Liver (tissue), 9 donors: ENCODE measurements around the gene LDLRAD4. TPM values are rescaled to one million over a fixed set of nuclear protein-coding genes. Genes with fewer than 3 reads are reported as not detected.
"Not testable (repeated sequence)": the region's sequence is repeated elsewhere in the genome, so short reads cannot be mapped to it uniquely, and the experiment has no call there.

ENCODE experiments used
- DNase-seq: peaks from one replicate; pipeline ENCODE4 v3.0.0-alpha.2; 2017; ENCODE audit warnings: low spot score
- H3K27ac ChIP-seq, 2 donors: one replicate each; pipeline ENCODE4 v1.7.0; 2013; ENCODE audit warnings: inconsistent platforms in 2 of 2, low read length in 2 of 2, control low read depth in 1 of 2, low read depth in 1 of 2, mild to moderate bottlenecking in 1 of 2
- H3K27me3 ChIP-seq, 4 donors: one replicate each; pipeline versions ENCODE4 v1.6.1 to v1.7.0; 2013; ENCODE audit warnings: low read length in 3 of 4, inconsistent platforms in 1 of 4, mild to moderate bottlenecking in 1 of 4, moderate library complexity in 1 of 4; ENCODE audit not compliant: control insufficient read depth in 4 of 4, insufficient read depth in 4 of 4
- H3K36me3 ChIP-seq, 4 donors: one replicate each; pipeline versions ENCODE4 v1.6.1 to v1.7.0; 2013; ENCODE audit warnings: low read length in 3 of 4, mild to moderate bottlenecking in 3 of 4, low read depth in 1 of 4, moderate library complexity in 1 of 4; ENCODE audit not compliant: control insufficient read depth in 4 of 4, insufficient read depth in 3 of 4
- H3K4me1 ChIP-seq, 4 donors: one replicate each; pipeline versions ENCODE4 v1.6.1 to v1.7.0; 2013; ENCODE audit warnings: low read length in 3 of 4, mild to moderate bottlenecking in 3 of 4, moderate library complexity in 1 of 4; ENCODE audit not compliant: control insufficient read depth in 4 of 4, insufficient read depth in 4 of 4
- H3K4me3 ChIP-seq, 3 donors: one replicate each; pipeline versions ENCODE4 v1.6.1 to v1.7.0; 2013; ENCODE audit warnings: low read length in 3 of 3, control low read depth in 1 of 3, low read depth in 1 of 3, mild to moderate bottlenecking in 1 of 3
- H3K9ac ChIP-seq, 2 donors: one replicate each; pipeline ENCODE4 v1.7.0; 2013; ENCODE audit warnings: low read length in 2 of 2, mild to moderate bottlenecking in 2 of 2, moderate library complexity in 2 of 2, control low read depth in 1 of 2, low read depth in 1 of 2
- H3K9me3 ChIP-seq, 4 donors: one replicate each; pipeline versions ENCODE4 v1.6.1 to v1.7.0; 2013; ENCODE audit warnings: low read length in 3 of 4; ENCODE audit not compliant: control insufficient read depth in 4 of 4
- ATF3 ChIP-seq: IDR thresholded peaks from 2 replicates; pipeline ENCODE4 v1.6.1; 2016; ENCODE audit warnings: antibody characterized with exemption
- CTCF ChIP-seq: fragments of 150-350 bp; IDR thresholded peaks from 2 replicates; pipeline ENCODE4 v1.5.1; 2017; ENCODE audit warnings: improper control_type of control experiment, low read depth, low read length; ENCODE audit not compliant: missing input control
- FOXA2 ChIP-seq: IDR thresholded peaks from 2 replicates; pipeline ENCODE4 v1.6.1; 2016; ENCODE audit warnings: antibody characterized with exemption
- GABPA ChIP-seq, 2 donors: IDR thresholded peaks in 1 of 2; conservative IDR thresholded peaks in 1 of 2; 2 replicates each; pipeline ENCODE4 v1.6.1; 2016; ENCODE audit warnings: antibody characterized with exemption in 2 of 2, mild to moderate bottlenecking in 1 of 2, moderate library complexity in 1 of 2
- HNF4A ChIP-seq, 2 donors: conservative IDR thresholded peaks; 2 replicates each; pipeline ENCODE4 v1.6.1; 2016; ENCODE audit warnings: antibody characterized with exemption in 2 of 2, mild to moderate bottlenecking in 2 of 2
- HNF4G ChIP-seq: IDR thresholded peaks from 2 replicates; pipeline ENCODE4 v1.6.1; 2016; ENCODE audit warnings: antibody characterized with exemption
- JUND ChIP-seq, 2 donors: IDR thresholded peaks; 2 replicates each; pipeline ENCODE4 v1.6.1; 2016; ENCODE audit warnings: antibody characterized with exemption in 2 of 2
- MAX ChIP-seq: IDR thresholded peaks from 2 replicates; pipeline ENCODE4 v1.6.1; 2016; ENCODE audit warnings: antibody characterized with exemption
- RXRA ChIP-seq, 2 donors: IDR thresholded peaks; 2 replicates each; pipeline ENCODE4 v1.6.1; 2017 to 2018; ENCODE audit warnings: antibody characterized with exemption in 2 of 2, mild to moderate bottlenecking in 1 of 2
- YY1 ChIP-seq: IDR thresholded peaks from 2 replicates; pipeline ENCODE4 v1.6.1; 2016; ENCODE audit warnings: antibody characterized with exemption, mild to moderate bottlenecking
- ZBTB33 ChIP-seq: IDR thresholded peaks from 2 replicates; pipeline ENCODE4 v1.6.1; 2016; ENCODE audit warnings: antibody characterized with exemption
- WGBS: extraction: QIAGEN DNeasy Blood & Tissue Kit; methylation state at CpG from one replicate; pipeline ENCODE4 v1.1.7; 2013; 5-methylcytosine and 5-hydroxymethylcytosine counted together
- polyA plus RNA-seq, 2 donors: library from polyadenylated mRNA; stranded (reverse) in 1 of 2; unstranded in 1 of 2; fragments of 200-250 nt in 1 of 2; fragments of >200 nt in 1 of 2; fragmentation: Nextera tagmentation in 1 of 2; extraction: Ambion mirVana in 1 of 2; gene quantifications; one replicate each; pipeline versions ENCODE4 v1.2.1 to v1.2.3, GENCODE V29; 2013 to 2015
- total RNA-seq, 2 donors: library from RNA; depleted of rRNA; stranded (reverse); fragments of >200 nt; gene quantifications; one replicate each; pipeline ENCODE4 v1.2.3, GENCODE V29; 2014
- donor health status: healthy.
- donor health status: healthy.
- donor health status: healthy.
- donor health status: healthy.
- donor health status: healthy.

LDLRAD4 gene
- total and polyA plus RNA-seq, 4 donors, result 4.8 to 41.7 (median 12.7) TPM

- Histone ChIP-seq H3K27ac (no peak overlapping the region), H3K9ac (no peak overlapping the region), H3K4me1 (peaks cover 0 to 3% (median 0%) of the 10 kb centered on the region in 4 donors), H3K4me3 (no peak overlapping the region), H3K36me3 (no peaks in the 10 kb centered on the region), H3K27me3 (no peaks in the 10 kb centered on the region), H3K9me3 (no peaks in the 10 kb centered on the region)
- no peak for DNase-seq
- 85% methylated on average over 6 of the region's 6 CpGs for WGBS
- TF ChIP-seq JUND (IDR thresholded peaks at IDR 0.05) (no peak), RXRA (IDR thresholded peaks at IDR 0.05) (no peak), CTCF (no peak), MAX (no peak), HNF4A (conservative IDR thresholded peaks at IDR 0.05) (no peak)
Observed at GRCh38 chr18:13606604-13607254, 388.2 kb downstream of the LDLRAD4 start.

- DNase-seq, result peak; percentile 22
- not testable (repeated sequence) for H3K9ac ChIP-seq, H3K9me3 ChIP-seq, H3K27me3 ChIP-seq, H3K4me1 ChIP-seq, H3K27ac ChIP-seq, H3K4me3 ChIP-seq, H3K36me3 ChIP-seq
- 86% methylated on average over 10 of the region's 10 CpGs for WGBS
Observed at GRCh38 chr18:13608024-13608562, 389.5 kb downstream of the LDLRAD4 start.

- TF ChIP-seq FOXA2 (no peak), MAX (no peak), JUND (IDR thresholded peaks at IDR 0.05) (no peak), RXRA (IDR thresholded peaks at IDR 0.05) (no peak), YY1 (no peak), HNF4G (no peak), ZBTB33 (no peak), ATF3 (no peak), GABPA (IDR thresholded peaks at IDR 0.05 in 1 of 2, conservative IDR thresholded peaks at IDR 0.05 in 1 of 2) (no peak)
- Histone ChIP-seq H3K4me3 (no peak overlapping the region), H3K4me1 (peaks cover 0 to 3% (median 0%) of the 10 kb centered on the region in 4 donors), H3K9ac (no peak overlapping the region), H3K36me3 (no peaks in the 10 kb centered on the region), H3K27me3 (no peaks in the 10 kb centered on the region), H3K9me3 (no peaks in the 10 kb centered on the region), H3K27ac (no peak overlapping the region)
- DNase-seq, result no peak
- WGBS, result 84% methylated on average over 16 of the region's 16 CpGs
Observed at GRCh38 chr18:13608791-13609532, 390.4 kb downstream of the LDLRAD4 start.
